Stomach (tissue), 4 donors: ENCODE results near the gene ADGRL2.

Experiments used
- EP300 ChIP-seq: sonication (generic); formaldehyde crosslinking; IDR thresholded peaks from one replicate; pipeline ENCODE4 v1.6.1; 2017; ENCODE audit warnings: antibody characterized with exemption
- POLR2A ChIP-seq, 4 donors: fragments of 450-650 bp; IDR thresholded peaks; one replicate each; pipeline ENCODE4 v1.6.1; 2016; ENCODE audit warnings: antibody characterized with exemption in 4 of 4, control low read depth in 2 of 4, mild to moderate bottlenecking in 1 of 4, moderate library complexity in 1 of 4
- POLR2AphosphoS5 ChIP-seq, 3 donors: sonication (generic); formaldehyde crosslinking; IDR thresholded peaks; one replicate each; pipeline ENCODE4 v1.6.1; 2016; ENCODE audit warnings: antibody characterized with exemption in 3 of 3
- TF ChIP-seq, protein P1 (sequence below), 7 experiments: fragments of 450-650 bp in 4 of 7; fragments of 200-600 bp in 3 of 7; sonication (generic) in 3 of 7; IDR thresholded peaks; one replicate each; pipeline ENCODE4 v1.5.1; 2016 to 2019; ENCODE audit warnings: antibody characterized with exemption in 7 of 7, control low read depth in 2 of 7, mild to moderate bottlenecking in 1 of 7

GRCh38 chr1:81894867-81895266 is 94.1 kb downstream of the ADGRL2 start:
- TF ChIP-seq POLR2A (IDR thresholded peaks at IDR 0.05) (no peak), POLR2AphosphoS5 (IDR thresholded peaks at IDR 0.05) (no peak), EP300 (no peak)
- TF ChIP-seq, protein P1, sequence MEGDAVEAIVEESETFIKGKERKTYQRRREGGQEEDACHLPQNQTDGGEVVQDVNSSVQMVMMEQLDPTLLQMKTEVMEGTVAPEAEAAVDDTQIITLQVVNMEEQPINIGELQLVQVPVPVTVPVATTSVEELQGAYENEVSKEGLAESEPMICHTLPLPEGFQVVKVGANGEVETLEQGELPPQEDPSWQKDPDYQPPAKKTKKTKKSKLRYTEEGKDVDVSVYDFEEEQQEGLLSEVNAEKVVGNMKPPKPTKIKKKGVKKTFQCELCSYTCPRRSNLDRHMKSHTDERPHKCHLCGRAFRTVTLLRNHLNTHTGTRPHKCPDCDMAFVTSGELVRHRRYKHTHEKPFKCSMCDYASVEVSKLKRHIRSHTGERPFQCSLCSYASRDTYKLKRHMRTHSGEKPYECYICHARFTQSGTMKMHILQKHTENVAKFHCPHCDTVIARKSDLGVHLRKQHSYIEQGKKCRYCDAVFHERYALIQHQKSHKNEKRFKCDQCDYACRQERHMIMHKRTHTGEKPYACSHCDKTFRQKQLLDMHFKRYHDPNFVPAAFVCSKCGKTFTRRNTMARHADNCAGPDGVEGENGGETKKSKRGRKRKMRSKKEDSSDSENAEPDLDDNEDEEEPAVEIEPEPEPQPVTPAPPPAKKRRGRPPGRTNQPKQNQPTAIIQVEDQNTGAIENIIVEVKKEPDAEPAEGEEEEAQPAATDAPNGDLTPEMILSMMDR (IDR thresholded peaks at IDR 0.05), result no peak
